GM21723 (cell line): ENCODE measurements around the gene TXNL4B.
"Not testable (repeated sequence)": the region's sequence is repeated elsewhere in the genome, so short reads cannot be mapped to it uniquely, and the experiment has no call there.

Experiments used
- ATAC-seq: cut with Tn5 transposase; IDR thresholded peaks from one replicate; pipeline ENCODE4 v1.9.1; 2021; ENCODE audit warnings: mild to moderate bottlenecking, moderate library complexity; ENCODE audit not compliant: unreplicated experiment

The TXNL4B gene

GRCh38 chr16:72076991-72077706, 16.3 kb downstream of the TXNL4B start:
- not testable (repeated sequence) for ATAC-seq

GRCh38 chr16:72075067-72075466, 18.4 kb downstream of the TXNL4B start:
- not testable (repeated sequence) for ATAC-seq

GRCh38 chr16:72073560-72074230, 19.7 kb downstream of the TXNL4B start:
- ATAC-seq, result no peak

- ATAC-seq, result no peak
These were observed 20.7 kb downstream of the TXNL4B start for GRCh38 chr16:72072514-72073342.

GRCh38 chr16:72068930-72069329, 24.5 kb downstream of the TXNL4B start:
- no peak for ATAC-seq

GRCh38 chr16:72066747-72067146, 26.7 kb downstream of the TXNL4B start:
- ATAC-seq, result no peak

- ATAC-seq, result no peak
These were observed 29.0 kb downstream of the TXNL4B start for GRCh38 chr16:72064361-72064894.

- ATAC-seq, result no peak
These were observed 31.9 kb downstream of the TXNL4B start for GRCh38 chr16:72061564-72061963.

- ATAC-seq, result no peak
These were observed 33.0 kb downstream of the TXNL4B start for GRCh38 chr16:72060405-72060804.

- not testable (repeated sequence) for ATAC-seq
These were observed 34.4 kb downstream of the TXNL4B start for GRCh38 chr16:72059060-72059459.

- ATAC-seq, result not testable (repeated sequence)
These were observed 36.1 kb downstream of the TXNL4B start for GRCh38 chr16:72057313-72057712.

GRCh38 chr16:72055911-72056310, 37.5 kb downstream of the TXNL4B start:
- ATAC-seq, result no peak

- not testable (repeated sequence) for ATAC-seq
These were observed 39.1 kb downstream of the TXNL4B start, which contains the start of gene HP for GRCh38 chr16:72054254-72054847. Gene HP, plus strand, starts transcription at chr16:72054505. Its CDS starts 148 bp downstream, at chr16:72054653.

GRCh38 chr16:72051818-72052217, 41.6 kb downstream of the TXNL4B start:
- no peak for ATAC-seq

GRCh38 chr16:72050769-72051464, 42.5 kb downstream of the TXNL4B start:
- no peak for ATAC-seq

- no peak for ATAC-seq
These were observed 44.3 kb downstream of the TXNL4B start for GRCh38 chr16:72049110-72049509.

- no peak for ATAC-seq
These were observed 48.5 kb downstream of the TXNL4B start for GRCh38 chr16:72044825-72045359.

GRCh38 chr16:72044296-72044695, 49.1 kb downstream of the TXNL4B start:
- ATAC-seq, result no peak

- ATAC-seq, result no peak
These were observed 49.9 kb downstream of the TXNL4B start for GRCh38 chr16:72043539-72043938.

GRCh38 chr16:72043058-72043457, 50.4 kb downstream of the TXNL4B start:
- no peak for ATAC-seq
